Transverse colon (tissue), 4 donors: ENCODE results near the gene PRKCG.

Source experiments
- EP300 ChIP-seq: sonication (generic); formaldehyde crosslinking; IDR thresholded peaks from one replicate; pipeline ENCODE4 v1.6.1; 2017; ENCODE audit warnings: antibody characterized with exemption, low read depth
- POLR2A ChIP-seq: fragments of 450-650 bp; IDR thresholded peaks from one replicate; pipeline ENCODE4 v1.6.1; 2016; ENCODE audit warnings: antibody characterized with exemption, mild to moderate bottlenecking, moderate library complexity
- POLR2AphosphoS5 ChIP-seq, 3 donors: sonication (generic); formaldehyde crosslinking; IDR thresholded peaks; one replicate each; pipeline ENCODE4 v1.6.1; 2016; ENCODE audit warnings: antibody characterized with exemption in 3 of 3
- TF ChIP-seq, protein P1 (sequence below), 5 experiments: fragments of 200-600 bp in 3 of 5; fragments of 450-650 bp in 2 of 5; sonication (generic) in 3 of 5; IDR thresholded peaks; 1 replicate in 2 of 5; 2 replicates in 3 of 5; pipeline ENCODE4 v1.5.1; 2016 to 2017; ENCODE audit warnings: antibody characterized with exemption in 5 of 5, inconsistent platforms in 3 of 5, mild to moderate bottlenecking in 2 of 5, moderate library complexity in 1 of 5

- TF ChIP-seq, protein P1, sequence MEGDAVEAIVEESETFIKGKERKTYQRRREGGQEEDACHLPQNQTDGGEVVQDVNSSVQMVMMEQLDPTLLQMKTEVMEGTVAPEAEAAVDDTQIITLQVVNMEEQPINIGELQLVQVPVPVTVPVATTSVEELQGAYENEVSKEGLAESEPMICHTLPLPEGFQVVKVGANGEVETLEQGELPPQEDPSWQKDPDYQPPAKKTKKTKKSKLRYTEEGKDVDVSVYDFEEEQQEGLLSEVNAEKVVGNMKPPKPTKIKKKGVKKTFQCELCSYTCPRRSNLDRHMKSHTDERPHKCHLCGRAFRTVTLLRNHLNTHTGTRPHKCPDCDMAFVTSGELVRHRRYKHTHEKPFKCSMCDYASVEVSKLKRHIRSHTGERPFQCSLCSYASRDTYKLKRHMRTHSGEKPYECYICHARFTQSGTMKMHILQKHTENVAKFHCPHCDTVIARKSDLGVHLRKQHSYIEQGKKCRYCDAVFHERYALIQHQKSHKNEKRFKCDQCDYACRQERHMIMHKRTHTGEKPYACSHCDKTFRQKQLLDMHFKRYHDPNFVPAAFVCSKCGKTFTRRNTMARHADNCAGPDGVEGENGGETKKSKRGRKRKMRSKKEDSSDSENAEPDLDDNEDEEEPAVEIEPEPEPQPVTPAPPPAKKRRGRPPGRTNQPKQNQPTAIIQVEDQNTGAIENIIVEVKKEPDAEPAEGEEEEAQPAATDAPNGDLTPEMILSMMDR (IDR thresholded peaks at IDR 0.05) = no peak
- TF ChIP-seq POLR2A = no peak
- TF ChIP-seq EP300 = no peak
- TF ChIP-seq POLR2AphosphoS5 (IDR thresholded peaks at IDR 0.05) = no peak
Measured at GRCh38 chr19:53900191-53900860, 18.3 kb downstream of the PRKCG start.
